Trophoblast cell (in vitro differentiated cells and primary cell): ENCODE results near the gene EXOSC5.

ENCODE experiments used
- DNase-seq, 2 donors: peaks; one replicate each; pipeline ENCODE4 v3.0.0-alpha.2; 2016
- H2AFZ ChIP-seq: 2 replicates; pipeline ENCODE4 v1.6.1; 2013; ENCODE audit warnings: low read length, moderate library complexity, mild to moderate bottlenecking; ENCODE audit not compliant: insufficient read depth, poor library complexity
- H2AK5ac ChIP-seq: 2 replicates; pipeline ENCODE4 v1.6.1; 2013; ENCODE audit warnings: mild to moderate bottlenecking, low read length
- H2BK120ac ChIP-seq: 2 replicates; pipeline ENCODE4 v1.6.1; 2013; ENCODE audit warnings: low read length, mild to moderate bottlenecking, moderate library complexity; ENCODE audit not compliant: insufficient read depth, poor library complexity
- H2BK12ac ChIP-seq: 2 replicates; pipeline ENCODE4 v1.6.1; 2013; ENCODE audit warnings: mild to moderate bottlenecking, low read length, moderate library complexity
- H2BK5ac ChIP-seq: 2 replicates; pipeline ENCODE4 v1.6.1; 2013; ENCODE audit warnings: low read length, low read depth, moderate library complexity, mild to moderate bottlenecking; ENCODE audit not compliant: poor library complexity
- H3K14ac ChIP-seq: 2 replicates; pipeline ENCODE4 v1.6.1; 2013; ENCODE audit warnings: mild to moderate bottlenecking, low read length
- H3K18ac ChIP-seq: 2 replicates; pipeline ENCODE4 v1.6.1; 2013; ENCODE audit warnings: mild to moderate bottlenecking, low read length
- H3K23ac ChIP-seq: 2 replicates; pipeline ENCODE4 v1.6.1; 2013; ENCODE audit warnings: low read length
- H3K27ac ChIP-seq: 2 replicates; pipeline ENCODE4 v1.5.1; 2013; ENCODE audit warnings: low read depth, mild to moderate bottlenecking, inconsistent platforms, low read length, moderate library complexity
- H3K27me3 ChIP-seq: 2 replicates; pipeline ENCODE4 v1.6.1; 2013; ENCODE audit warnings: inconsistent platforms, mild to moderate bottlenecking, low read length, moderate library complexity; ENCODE audit not compliant: insufficient read depth
- H3K36me3 ChIP-seq, 2 experiments: 1 replicate in 1 of 2; 2 replicates in 1 of 2; pipeline ENCODE4 v1.6.1; 2013; ENCODE audit warnings: low read length in 2 of 2, mild to moderate bottlenecking in 2 of 2, moderate library complexity in 1 of 2; ENCODE audit not compliant: insufficient read depth in 2 of 2, control insufficient read depth in 1 of 2
- H3K4ac ChIP-seq: 2 replicates; pipeline ENCODE4 v1.6.1; 2013; ENCODE audit warnings: low read depth, mild to moderate bottlenecking, low read length, moderate library complexity
- H3K4me1 ChIP-seq, 2 experiments: 1 replicate in 1 of 2; 2 replicates in 1 of 2; pipeline ENCODE4 v1.6.1; 2013; ENCODE audit warnings: low read length in 2 of 2, mild to moderate bottlenecking in 2 of 2, moderate library complexity in 1 of 2; ENCODE audit not compliant: insufficient read depth in 2 of 2, control insufficient read depth in 1 of 2
- H3K4me2 ChIP-seq: 2 replicates; pipeline ENCODE4 v1.6.1; 2013; ENCODE audit warnings: inconsistent platforms, mild to moderate bottlenecking, low read length, moderate library complexity
- H3K4me3 ChIP-seq: 2 replicates; pipeline ENCODE4 v1.5.1; 2013; ENCODE audit warnings: mild to moderate bottlenecking, low read depth, low read length, inconsistent platforms
- H3K79me1 ChIP-seq: one replicate; pipeline ENCODE4 v1.6.1; 2013; ENCODE audit warnings: low read length
- H3K79me2 ChIP-seq: 2 replicates; pipeline ENCODE4 v1.6.1; 2013; ENCODE audit warnings: low read length, mild to moderate bottlenecking; ENCODE audit not compliant: control insufficient read depth, insufficient read depth, poor library complexity
- H3K9ac ChIP-seq: 2 replicates; pipeline ENCODE4 v1.6.1; 2013; ENCODE audit warnings: mild to moderate bottlenecking, low read length
- H3K9me3 ChIP-seq: 2 replicates; pipeline ENCODE4 v1.6.1; 2013; ENCODE audit warnings: low read depth, mild to moderate bottlenecking, control low read depth, inconsistent platforms, low read length; ENCODE audit not compliant: insufficient read depth
- H4K12ac ChIP-seq: 2 replicates; pipeline ENCODE4 v1.6.1; 2013; ENCODE audit warnings: low read depth, mild to moderate bottlenecking, low read length, moderate library complexity
- H4K8ac ChIP-seq: 2 replicates; pipeline ENCODE4 v1.6.1; 2013; ENCODE audit warnings: low read depth, mild to moderate bottlenecking, low read length, moderate library complexity
- H4K91ac ChIP-seq: one replicate; pipeline ENCODE4 v1.6.1; 2013; ENCODE audit warnings: low read depth, mild to moderate bottlenecking, low read length, moderate library complexity
- WGBS: extraction: QIAGEN DNeasy Blood & Tissue Kit; methylation state at CpG from one replicate; pipeline ENCODE4 v1.1.7; 2013; ENCODE audit warnings: missing lambda C conversion rate; ENCODE audit not compliant: insufficient read length, insufficient coverage; ENCODE audit errors: extremely low coverage; 5-methylcytosine and 5-hydroxymethylcytosine counted together

EXOSC5 gene

DNA sequence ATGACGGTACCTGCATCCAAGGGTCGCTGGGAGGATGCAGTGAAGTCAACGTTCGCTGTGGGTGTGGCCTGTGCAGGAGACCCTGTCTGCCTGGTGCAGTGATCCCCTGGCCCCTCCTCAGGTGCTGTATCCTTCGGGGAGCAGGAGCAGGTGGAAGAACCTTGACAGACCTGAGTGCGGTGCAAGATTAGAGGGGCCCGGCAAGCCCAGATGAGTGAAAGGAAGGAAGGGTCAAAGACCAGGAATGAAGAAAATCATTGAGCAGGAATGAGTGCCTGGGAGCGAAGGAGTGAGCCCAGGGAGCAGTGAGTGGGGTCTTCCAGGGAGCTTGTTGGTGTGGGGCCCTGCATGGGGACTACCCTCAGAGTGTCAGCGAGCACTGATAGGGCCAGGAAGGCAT is 17.3 kb upstream of the EXOSC5 start:
- Histone ChIP-seq H3K9me3 (peaks cover 3% of the 10 kb centered on the region), H4K91ac (no peak overlapping the region), H3K27me3 (no peaks in the 10 kb centered on the region), H3K23ac (no peak overlapping the region), H2BK120ac (no peak overlapping the region), H3K79me2 (no peaks in the 10 kb centered on the region), H2BK12ac (no peak overlapping the region), H2AFZ (no peak overlapping the region), H3K27ac (no peak overlapping the region), H4K8ac (no peak overlapping the region), H4K12ac (no peak overlapping the region), H3K18ac (no peak overlapping the region), H2BK5ac (no peak overlapping the region), H3K4ac (no peak overlapping the region), H3K14ac (no peak overlapping the region), H3K36me3 (peaks cover 26 to 28% of the 10 kb centered on the region in 2 experiments), H2AK5ac (no peak overlapping the region), H3K4me1 (peaks cover 0 to 3% of the 10 kb centered on the region in 2 experiments), H3K9ac (no peak overlapping the region), H3K79me1 (no peaks in the 10 kb centered on the region), H3K4me2 (no peak overlapping the region), H3K4me3 (no peak overlapping the region)
- WGBS, result no CpG with 5 or more reads among the region's 9 CpGs
- no peak for DNase-seq

DNA sequence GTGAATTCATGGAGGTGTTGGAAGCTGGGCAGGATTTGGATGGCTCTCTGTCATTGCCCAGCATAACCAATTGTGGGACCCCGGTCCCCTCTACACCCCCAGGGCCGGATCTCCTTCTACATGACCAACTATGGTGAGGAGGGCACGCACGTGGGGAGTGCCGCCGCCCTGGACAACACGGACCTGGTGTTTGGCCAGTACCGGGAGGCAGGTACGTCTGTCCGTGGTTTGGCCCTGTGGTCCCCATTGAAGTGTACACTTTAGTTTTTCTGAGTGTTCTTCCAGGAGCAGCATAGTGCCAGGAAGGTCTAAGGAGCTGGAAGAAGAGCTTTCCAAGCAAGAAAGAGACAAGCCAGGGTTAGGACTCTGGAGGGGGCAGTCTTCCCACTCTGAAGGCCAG is 16.8 kb upstream of the EXOSC5 start:
- no peak overlapping the region for H3K4ac ChIP-seq
- H3K18ac ChIP-seq, result no peak overlapping the region

GRCh38 chr19:41412953-41413352 is 15.8 kb upstream of the EXOSC5 start:
- Histone ChIP-seq H2BK120ac (no peak overlapping the region), H2BK12ac (no peak overlapping the region), H3K9me3 (peaks cover 3% of the 10 kb centered on the region), H3K27me3 (no peaks in the 10 kb centered on the region), H3K79me2 (no peaks in the 10 kb centered on the region), H3K4me1 (peaks cover 5 to 8% of the 10 kb centered on the region in 2 experiments), H3K9ac (no peak overlapping the region), H4K12ac (no peak overlapping the region), H3K4me3 (no peak overlapping the region), H3K79me1 (no peaks in the 10 kb centered on the region), H2BK5ac (no peak overlapping the region), H3K36me3 (peaks cover 19 to 21% of the 10 kb centered on the region in 2 experiments), H3K14ac (no peak overlapping the region), H3K23ac (no peak overlapping the region), H3K4ac (no peak overlapping the region), H3K4me2 (no peak overlapping the region), H4K91ac (no peak overlapping the region), H2AFZ (no peak overlapping the region), H3K18ac (no peak overlapping the region), H2AK5ac (no peak overlapping the region), H3K27ac (no peak overlapping the region), H4K8ac (no peak overlapping the region)
- DNase-seq, result no peak
- WGBS, result no CpG with 5 or more reads among the region's 5 CpGs

More for the DNA sequence above, 16.8 kb upstream of the EXOSC5 start:
- Histone ChIP-seq H4K8ac (no peak overlapping the region), H4K91ac (no peak overlapping the region), H2AFZ (no peak overlapping the region), H2BK5ac (no peak overlapping the region), H3K4me3 (no peak overlapping the region), H3K79me2 (no peaks in the 10 kb centered on the region), H2BK12ac (no peak overlapping the region), H3K27me3 (no peaks in the 10 kb centered on the region), H3K9me3 (peaks cover 3% of the 10 kb centered on the region), H3K36me3 (peaks cover 23% of the 10 kb centered on the region in 2 experiments), H3K27ac (no peak overlapping the region), H2BK120ac (no peak overlapping the region), H3K9ac (no peak overlapping the region), H3K79me1 (no peaks in the 10 kb centered on the region), H3K14ac (no peak overlapping the region), H2AK5ac (no peak overlapping the region), H3K4me1 (peaks cover 3 to 6% of the 10 kb centered on the region in 2 experiments), H3K4me2 (no peak overlapping the region), H4K12ac (no peak overlapping the region), H3K23ac (no peak overlapping the region)
- no CpG with 5 or more reads among the region's 10 CpGs for WGBS
- DNase-seq, result no peak

DNA sequence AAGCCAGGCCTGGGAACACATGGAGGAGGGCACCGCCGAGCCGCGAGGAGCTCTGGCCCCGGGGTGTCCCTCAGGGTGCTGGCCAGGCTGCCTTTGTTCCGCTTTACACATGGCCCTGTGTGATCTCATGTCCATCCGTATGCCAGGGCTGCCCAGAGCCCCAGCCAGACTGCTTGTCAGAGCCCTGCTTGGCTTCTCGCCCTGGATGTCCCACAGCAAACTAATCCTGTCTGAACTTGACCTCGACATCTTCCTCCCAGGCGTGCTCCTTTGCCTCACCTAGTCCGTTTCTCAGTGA is 14.8 kb upstream of the EXOSC5 start:
- no peak overlapping the region for H2AFZ ChIP-seq
- no peak overlapping the region for H3K14ac ChIP-seq
- WGBS, result no CpG with 5 or more reads among the region's 11 CpGs
- peaks cover 5 to 8% of the 10 kb centered on the region in 2 experiments for H3K4me1 ChIP-seq
- no peak overlapping the region for H3K18ac ChIP-seq
- H3K79me1 ChIP-seq, result no peaks in the 10 kb centered on the region
- H2BK5ac ChIP-seq, result no peak overlapping the region
- H3K23ac ChIP-seq, result no peak overlapping the region
- H3K27me3 ChIP-seq, result no peaks in the 10 kb centered on the region
- H3K9ac ChIP-seq, result no peak overlapping the region
- no peak overlapping the region for H2BK12ac ChIP-seq
- H3K36me3 ChIP-seq, result peaks cover 17 to 21% of the 10 kb centered on the region in 2 experiments
- no peak overlapping the region for H4K8ac ChIP-seq
- no peak overlapping the region for H3K4me3 ChIP-seq
- H3K9me3 ChIP-seq, result peaks cover 3% of the 10 kb centered on the region
- no peak overlapping the region for H4K12ac ChIP-seq
- DNase-seq, result no peak
- no peak overlapping the region for H4K91ac ChIP-seq
- no peaks in the 10 kb centered on the region for H3K79me2 ChIP-seq
- H2BK120ac ChIP-seq, result no peak overlapping the region
- H2AK5ac ChIP-seq, result no peak overlapping the region
- H3K4me2 ChIP-seq, result no peak overlapping the region
- no peak overlapping the region for H3K4ac ChIP-seq
- no peak overlapping the region for H3K27ac ChIP-seq
